H1 (cell line): Measurements from ENCODE around the gene TMEM125. TPM values are rescaled to one million over a fixed set of nuclear protein-coding genes. Genes with fewer than 3 reads are reported as not detected.

Source experiments
- ASH2L ChIP-seq: fragments of 200-600, 300-600 bp; sonication (generic); IDR thresholded peaks from one replicate; pipeline ENCODE4 v1.7.1; 2017; ENCODE audit warnings: low read length
- CEBPB ChIP-seq: IDR thresholded peaks from 2 replicates; pipeline ENCODE4 v1.6.1; 2012; ENCODE audit warnings: low read depth, low read length
- CHD1 ChIP-seq: IDR thresholded peaks from 2 replicates; pipeline ENCODE4 v1.6.1; 2012; ENCODE audit warnings: low read depth, low read length, improper control_type of control experiment
- CHD7 ChIP-seq: fragments of 300-600 bp; sonication (generic); IDR thresholded peaks from 2 replicates; pipeline ENCODE4 v1.7.1; 2012; ENCODE audit warnings: low read length, moderate library complexity, mild to moderate bottlenecking, inconsistent platforms; ENCODE audit not compliant: insufficient replicate concordance
- GABPA ChIP-seq: IDR thresholded peaks from 2 replicates; pipeline ENCODE4 v1.6.1; 2011; ENCODE audit warnings: mild to moderate bottlenecking, low read length, moderate library complexity, borderline replicate concordance; ENCODE audit not compliant: insufficient read depth
- JUN ChIP-seq: IDR thresholded peaks from 2 replicates; pipeline ENCODE4 v1.6.1; 2011; ENCODE audit warnings: low read depth, mild to moderate bottlenecking, improper control_type of control experiment, low read length
- RBBP5 ChIP-seq: IDR thresholded peaks from 2 replicates; pipeline ENCODE4 v1.7.1; 2012; ENCODE audit warnings: low read depth, mild to moderate bottlenecking, inconsistent platforms, low read length, moderate library complexity, borderline replicate concordance
- RXRA ChIP-seq: IDR thresholded peaks from 2 replicates; pipeline ENCODE4 v1.6.1; 2011; ENCODE audit warnings: low read depth, mild to moderate bottlenecking, low read length, moderate library complexity; ENCODE audit not compliant: insufficient read depth
- TCF12 ChIP-seq: IDR thresholded peaks from 2 replicates; pipeline ENCODE4 v1.6.1; 2011; ENCODE audit warnings: low read depth, mild to moderate bottlenecking, low read length
- USF2 ChIP-seq: IDR thresholded peaks from 2 replicates; pipeline ENCODE4 v1.6.1; 2011; ENCODE audit warnings: low read length, improper control_type of control experiment
- polyA plus RNA-seq, 7 experiments: library from polyadenylated mRNA; depleted of rRNA in 3 of 7; stranded (reverse) in 5 of 7; unstranded in 2 of 7; fragments of >200 nt in 5 of 7; fragments of 200-250 nt in 2 of 7; gene quantifications; 1 replicate in 5 of 7; 2 replicates in 1 of 7; 4 replicates in 1 of 7; pipeline versions ENCODE4 v1.2.1 to v1.2.3, GENCODE V29; 2011 to 2013; ENCODE audit warnings: missing spikeins in 2 of 7, mixed read lengths in 2 of 7
- total RNA-seq: library from RNA; stranded (reverse); fragmentation: NEBNext Ultra II Directional; extraction: Animal tissue kit (Norgen Biotek cat#: 25700); gene quantifications from 2 replicates; pipeline ENCODE4 v1.2.1, GENCODE V29; 2021

The TMEM125 gene
- total and polyA plus RNA-seq, 2 of the 8 experiments (the other 6 are each of a cell fraction or from before 2014, with no cell fraction given): 26.5 to 46.7 TPM

- TF ChIP-seq CHD7 (no peak), RBBP5 (peak; percentile 11; the same call in 1 of the 2 replicates), RXRA (no peak), JUN (no peak), GABPA (no peak), CHD1 (no peak), USF2 (no peak), TCF12 (peak; percentile 74; the same call in 1 of the 2 replicates), ASH2L (peak; percentile 57), CEBPB (no peak)
Measured at GRCh38 chr1:43270421-43271095, 775 bp downstream of the TMEM125 start (continued).
